ENCODE results near the gene EDARADD.

Gene EDARADD

GRCh38 chr1:236516929-236517704, 123.0 kb downstream of the EDARADD start:
- DNase-seq (ENCODE audit: low read depth) = peak; percentile 27

DNA sequence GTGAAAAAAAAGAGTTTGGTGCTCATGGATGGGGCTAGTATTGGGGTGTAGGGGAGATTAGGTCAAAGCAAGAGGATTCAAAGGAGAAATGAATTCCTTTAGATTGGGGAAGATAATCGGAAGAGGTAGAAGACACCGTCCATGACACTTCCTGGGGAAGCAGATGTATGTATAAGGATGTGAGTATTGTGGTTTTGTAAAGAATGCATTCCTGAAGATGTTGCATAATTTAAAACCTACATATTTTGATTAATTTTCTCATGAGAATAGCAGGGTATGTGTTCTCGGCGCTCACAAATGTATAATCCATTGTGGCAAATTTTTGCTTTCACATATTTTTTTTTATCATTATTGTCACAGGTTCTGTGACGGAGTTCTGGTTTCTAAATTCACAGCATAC, 124.2 kb downstream of the EDARADD start:
- no peak for DNase-seq (ENCODE audit: low read depth)

GRCh38 chr1:236520445-236521005, 126.4 kb downstream of the EDARADD start:
- DNase-seq (ENCODE audit: low read depth) = no peak

DNA sequence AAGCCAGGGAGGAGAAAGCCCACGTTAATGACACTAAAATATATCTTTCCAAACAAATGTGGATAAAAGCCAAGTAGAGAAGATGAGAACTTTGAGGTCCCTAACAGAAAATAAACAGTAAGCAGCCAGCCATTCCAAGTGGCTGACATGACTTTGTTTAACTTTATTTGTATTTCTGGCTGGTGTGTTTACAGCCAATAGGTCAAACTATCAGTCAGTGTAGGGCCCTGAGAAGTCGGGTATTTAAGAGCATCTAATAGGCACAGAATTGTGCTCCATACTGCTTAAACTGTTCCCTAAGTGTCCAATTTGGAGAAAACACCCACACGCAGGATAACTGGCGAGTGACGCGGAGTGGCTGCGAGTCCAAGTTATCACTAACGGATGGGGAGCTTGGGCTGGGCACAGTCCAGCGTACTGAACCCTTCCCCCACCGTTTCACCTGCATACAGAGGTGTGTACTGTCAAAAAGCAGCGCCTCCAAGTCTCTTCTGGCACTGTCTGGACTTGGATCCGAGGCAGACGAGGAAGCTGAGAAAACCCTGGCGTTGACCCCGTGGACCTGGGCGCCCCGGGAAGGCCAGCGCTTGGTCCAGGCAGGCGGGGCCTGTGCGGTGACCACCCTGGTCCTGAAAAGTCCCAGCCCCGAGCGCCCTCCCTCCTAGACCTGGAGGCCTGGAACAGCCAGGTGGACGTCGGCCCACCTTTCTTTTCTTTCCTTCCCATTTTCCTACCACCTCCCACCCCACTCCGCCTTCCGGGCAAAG, 129.0 kb downstream of the EDARADD start:
- no peak for DNase-seq (ENCODE audit: low read depth)

GRCh38 chr1:236523704-236524141, 129.6 kb downstream of the EDARADD start, which contains the start of gene LGALS8:
Gene LGALS8 (plus strand): TSS chr1:236523982. CDS start chr1:236526071, 2,089 bp downstream.
- DNase-seq (ENCODE audit: low read depth) = peak; percentile 59

DNA sequence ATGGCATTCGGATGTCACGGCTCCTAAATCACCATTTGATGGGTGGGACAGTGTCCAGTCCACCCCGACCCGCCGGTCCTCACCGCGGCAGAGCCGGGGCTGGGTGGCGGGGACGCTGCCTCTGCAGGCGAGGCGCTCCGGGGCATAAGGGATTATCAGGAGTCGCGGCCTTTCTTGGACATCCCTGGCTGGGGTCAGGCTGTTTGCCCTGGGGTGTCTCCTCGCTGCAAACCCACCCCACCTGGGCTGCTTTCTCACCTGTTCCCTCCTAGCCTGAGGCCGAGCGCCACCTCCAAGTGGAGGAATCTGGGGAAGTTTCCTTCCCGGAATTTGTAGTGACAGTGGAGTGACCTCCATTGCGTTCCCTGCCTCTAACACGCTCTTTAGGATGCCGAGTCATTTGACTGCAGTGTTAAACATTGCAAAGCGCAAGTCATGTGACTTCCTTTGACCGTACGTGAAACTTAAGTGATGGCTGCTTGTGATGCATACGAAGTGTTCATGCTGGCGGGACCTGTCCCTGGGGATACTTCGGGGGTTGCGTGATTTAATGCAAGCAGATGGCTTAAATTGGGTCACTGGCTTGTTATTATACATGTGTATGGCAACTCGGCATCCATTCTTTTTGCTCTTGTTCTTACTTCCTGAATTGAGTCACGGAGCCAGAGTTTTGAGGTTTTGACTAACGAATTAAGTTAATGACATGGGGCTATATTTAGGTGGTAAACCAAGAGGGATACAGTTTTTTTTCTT, 130.2 kb downstream of the EDARADD start:
- peak; percentile 72 for DNase-seq (ENCODE audit: low read depth)

DNA sequence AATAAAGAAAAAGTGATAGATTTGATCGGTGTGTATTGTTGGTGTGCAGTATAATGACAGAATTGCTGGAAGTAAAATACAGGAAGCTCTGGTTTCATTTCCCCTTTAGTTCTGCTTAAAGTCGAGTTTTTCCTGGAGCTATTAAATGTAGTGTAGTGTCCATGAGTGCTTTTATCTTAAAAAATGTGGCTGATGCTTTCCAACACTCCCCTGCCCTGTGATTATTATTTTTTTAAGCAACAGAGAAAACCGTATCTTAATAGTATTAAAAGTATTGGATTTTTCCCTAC, 130.8 kb downstream of the EDARADD start:
- DNase-seq (ENCODE audit: low read depth) = no peak

DNA sequence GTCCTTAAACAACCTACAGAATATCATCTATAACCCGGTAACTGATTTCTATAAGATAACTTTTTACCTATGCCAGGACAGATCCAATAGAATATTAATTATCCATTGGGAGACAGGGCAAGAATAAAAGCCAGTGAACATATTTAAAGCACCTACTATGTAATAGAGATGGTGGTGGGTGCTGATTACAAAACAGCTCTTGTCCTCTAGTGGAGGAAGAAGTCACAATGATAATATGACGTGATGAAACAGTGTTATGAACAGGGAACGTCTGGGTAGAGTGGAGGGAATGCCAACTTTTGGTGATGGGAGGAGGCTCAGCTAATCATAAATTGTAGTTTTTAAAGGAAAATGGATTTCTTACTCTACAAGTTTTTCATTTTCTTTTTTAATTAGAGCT, 132.0 kb downstream of the EDARADD start:
- no peak for DNase-seq (ENCODE audit: low read depth)

- DNase-seq (ENCODE audit: low read depth) = no peak
These were observed 136.2 kb downstream of the EDARADD start for GRCh38 chr1:236530286-236530685.

DNA sequence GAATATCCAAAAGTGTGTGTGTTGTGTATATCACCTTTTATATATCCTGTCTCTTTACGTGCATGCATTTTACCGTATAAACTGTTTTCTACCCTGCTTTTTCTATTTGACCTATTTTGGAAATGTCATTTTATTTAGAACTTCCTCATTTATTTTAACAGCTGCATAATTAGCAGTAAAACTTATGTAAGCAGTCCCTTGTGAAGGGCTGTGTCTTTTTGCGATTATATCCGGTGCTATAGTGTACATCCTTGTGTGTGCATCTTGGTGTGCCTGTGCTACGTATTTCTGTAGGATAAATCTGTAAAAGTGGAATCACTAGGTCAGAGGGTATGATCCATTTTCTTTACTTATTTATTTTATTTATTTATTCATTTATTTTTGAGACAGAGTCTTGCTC, 136.9 kb downstream of the EDARADD start:
- no peak for DNase-seq (ENCODE audit: low read depth)

DNA sequence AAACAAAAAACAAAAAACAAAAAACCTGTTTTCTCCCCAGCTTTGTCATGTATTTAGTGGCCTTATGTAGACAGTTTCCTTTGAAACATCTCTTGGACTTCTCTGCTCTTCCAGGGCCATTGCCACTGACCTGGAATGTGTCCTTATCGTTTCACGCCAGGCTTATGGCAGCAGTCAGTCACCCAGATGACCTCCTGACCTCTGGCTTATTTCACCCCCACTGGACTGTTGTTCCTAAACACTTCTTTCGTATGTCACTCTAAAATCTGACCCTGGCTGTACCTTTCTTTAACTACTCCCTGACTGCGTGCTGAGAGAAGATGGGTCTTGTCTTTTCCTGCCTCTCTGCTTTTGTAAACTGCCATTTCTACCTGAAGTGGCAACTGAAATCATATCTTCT, 138.8 kb downstream of the EDARADD start:
- no peak for DNase-seq (ENCODE audit: low read depth)

GRCh38 chr1:236534151-236534651, 140.1 kb downstream of the EDARADD start:
- DNase-seq (ENCODE audit: low read depth) = peak; percentile 50
